GM23248 (cell line): Measurements from ENCODE around the gene ZNF831. TPM values are rescaled to one million over a fixed set of nuclear protein-coding genes. Genes with fewer than 3 reads are reported as not detected.

Source experiments
- DNase-seq: peaks from one replicate; pipeline ENCODE4 v3.0.0-alpha.2; 2015
- H2AFZ ChIP-seq: fragments of 200-600 bp; sonication (generic); 2 replicates; pipeline ENCODE4 v1.6.1; 2016; ENCODE audit warnings: antibody characterized with exemption
- H3F3A ChIP-seq: fragments of 200-600 bp; sonication (generic); 2 replicates; pipeline ENCODE4 v1.6.1; 2016; ENCODE audit warnings: mild to moderate bottlenecking, antibody characterized with exemption, mixed run types; ENCODE audit not compliant: insufficient read depth
- H3K27ac ChIP-seq: fragments of 200-600 bp; sonication (generic); 2 replicates; pipeline ENCODE4 v1.5.1; 2016; ENCODE audit warnings: mild to moderate bottlenecking
- H3K27me3 ChIP-seq: fragments of 200-600 bp; sonication (generic); replicated peaks from 2 replicates; pipeline ENCODE4 v1.6.1; 2016; ENCODE audit warnings: mild to moderate bottlenecking; ENCODE audit not compliant: insufficient read depth
- H3K36me3 ChIP-seq: fragments of 200-600 bp; sonication (generic); 2 replicates; pipeline ENCODE4 v1.6.1; 2016; ENCODE audit warnings: low read depth, mild to moderate bottlenecking
- H3K4me1 ChIP-seq: fragments of 200-600 bp; sonication (generic); 2 replicates; pipeline ENCODE4 v1.6.1; 2016; ENCODE audit warnings: mild to moderate bottlenecking; ENCODE audit not compliant: insufficient read depth
- H3K4me2 ChIP-seq: fragments of 200-600 bp; sonication (generic); one replicate; pipeline ENCODE4 v1.6.1; 2016; ENCODE audit warnings: mild to moderate bottlenecking; ENCODE audit not compliant: unreplicated experiment
- H3K4me3 ChIP-seq: fragments of 200-600 bp; sonication (generic); 2 replicates; pipeline ENCODE4 v1.5.1; 2016; ENCODE audit warnings: mild to moderate bottlenecking
- H3K79me2 ChIP-seq: fragments of 200-600 bp; sonication (generic); 2 replicates; pipeline ENCODE4 v1.6.1; 2016; ENCODE audit warnings: mild to moderate bottlenecking; ENCODE audit not compliant: insufficient read depth
- H3K9ac ChIP-seq: fragments of 200-600 bp; sonication (generic); 2 replicates; pipeline ENCODE4 v1.6.1; 2016; ENCODE audit warnings: mild to moderate bottlenecking
- H3K9me2 ChIP-seq: fragments of 200-600 bp; sonication (generic); 2 replicates; pipeline ENCODE4 v1.6.1; 2016; ENCODE audit warnings: mixed run types, mild to moderate bottlenecking, moderate library complexity; ENCODE audit not compliant: insufficient read depth
- H3K9me3 ChIP-seq: fragments of 200-600 bp; sonication (generic); one replicate; pipeline ENCODE4 v1.6.1; 2017; ENCODE audit warnings: low read depth
- H4K20me1 ChIP-seq: fragments of 200-600 bp; sonication (generic); 2 replicates; pipeline ENCODE4 v1.6.0; 2016; ENCODE audit not compliant: insufficient read depth
- EZH2 ChIP-seq: fragments of 200-600 bp; sonication (generic); IDR thresholded peaks from 2 replicates; pipeline ENCODE4 v1.6.1; 2018; ENCODE audit warnings: antibody characterized with exemption, mild to moderate bottlenecking; ENCODE audit not compliant: insufficient read depth, poor library complexity, severe bottlenecking
- EZH2phosphoT487 ChIP-seq: fragments of 200-600 bp; sonication (generic); IDR thresholded peaks from 2 replicates; pipeline ENCODE4 v1.6.1; 2018; ENCODE audit warnings: antibody characterized with exemption, moderate library complexity, mild to moderate bottlenecking, low read depth; ENCODE audit not compliant: insufficient read depth
- WGBS, 2 experiments: methylation state at CpG; one replicate each; pipeline ENCODE4 v1.1.6; 2015 to 2017; ENCODE audit warnings: low lambda C conversion rate in 2 of 2, low coverage in 1 of 2; ENCODE audit errors: missing lambda C conversion rate in 2 of 2; 5-methylcytosine and 5-hydroxymethylcytosine counted together
- in situ Hi-C: fragments of 300-500 bp; cut with MboI; formaldehyde crosslinking; loops from 2 replicates; pipeline ENCODE4 v1.15.0; 2020
- polyA plus RNA-seq: library from polyadenylated mRNA; unstranded; fragments of >200 nt; fragmentation: Nextera tagmentation; extraction: Ambion mirVana; gene quantifications from 2 replicates; pipeline ENCODE4 v1.2.1, GENCODE V29; 2016
- total RNA-seq: library from RNA; depleted of rRNA; stranded (reverse); fragments of >200 nt; shearing (Covaris generic); gene quantifications from 2 replicates; pipeline ENCODE4 v1.2.3, GENCODE V29; 2014

Gene ZNF831
- total and polyA plus RNA-seq, 2 experiments from 2014 or later, result not detected

DNA sequence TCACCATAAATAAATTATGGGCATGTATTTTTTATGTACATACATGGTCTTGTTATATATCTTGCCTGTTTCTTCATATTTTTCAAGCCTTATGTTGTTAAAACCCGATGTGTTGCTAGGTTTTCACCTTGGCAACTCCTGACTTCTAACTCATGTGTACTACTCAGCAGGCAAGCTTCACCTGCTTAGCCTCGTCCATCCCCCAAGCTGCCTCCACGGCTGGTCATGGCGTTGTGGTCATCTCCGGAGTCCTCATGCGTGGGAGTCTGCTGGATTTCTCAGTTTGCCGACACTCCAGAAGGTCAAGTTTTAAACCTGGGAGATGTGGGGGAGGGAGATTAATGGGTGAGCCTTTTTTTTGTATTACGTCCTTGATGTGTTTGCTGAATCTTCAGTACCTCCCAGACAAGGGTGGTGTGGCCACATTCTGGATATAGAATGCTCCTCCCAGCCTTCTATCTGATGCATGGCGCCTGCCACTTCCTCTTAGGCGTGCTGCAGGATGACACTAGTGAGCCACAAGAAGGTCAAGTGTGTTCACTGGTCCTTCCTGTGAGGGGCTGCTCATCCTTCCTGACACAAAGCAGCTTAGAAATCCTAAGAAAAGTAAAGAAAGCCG, 110.2 kb downstream of the ZNF831 start:
- Histone ChIP-seq H3K4me3 (no peak overlapping the region), H3K27me3 (peaks cover 3% of the 10 kb centered on the region; the same call in 1 of the 2 replicates), H3K9me2 (no peaks in the 10 kb centered on the region), H4K20me1 (no peaks in the 10 kb centered on the region), H3K4me2 (no peak overlapping the region), H2AFZ (no peak overlapping the region), H3K27ac (no peak overlapping the region), H3K36me3 (no peaks in the 10 kb centered on the region), H3K9ac (no peak overlapping the region), H3K9me3 (no peaks in the 10 kb centered on the region), H3K4me1 (no peaks in the 10 kb centered on the region), H3K79me2 (no peaks in the 10 kb centered on the region), H3F3A (no peaks in the 10 kb centered on the region)
- no peak for DNase-seq
- TF ChIP-seq EZH2, result no peak
- TF ChIP-seq EZH2phosphoT487, result no peak
- WGBS, 2 experiments, result 30 to 40% methylated on average over 11 of the region's 11 CpGs
- in situ Hi-C loops, result no loop called here

GRCh38 chr20:59276938-59277337, 113.3 kb downstream of the ZNF831 start:
- no peak overlapping the region for H3K27ac ChIP-seq
- no peaks in the 10 kb centered on the region for H3K4me1 ChIP-seq
- no peak overlapping the region for H2AFZ ChIP-seq
- no peak overlapping the region for H3K9ac ChIP-seq
- H3K79me2 ChIP-seq, result no peaks in the 10 kb centered on the region
- WGBS, 2 experiments, result 6 to 7% methylated on average over 5 of the region's 5 CpGs
- no peaks in the 10 kb centered on the region for H3K9me2 ChIP-seq
- in situ Hi-C loops, result no loop called here
- DNase-seq, result no peak
- H3K4me3 ChIP-seq, result no peak overlapping the region
- H3K27me3 ChIP-seq, result peaks cover 3% of the 10 kb centered on the region; the same call in 1 of the 2 replicates
- H3K9me3 ChIP-seq, result no peaks in the 10 kb centered on the region
- no peaks in the 10 kb centered on the region for H3K36me3 ChIP-seq
- TF ChIP-seq EZH2 (no peak), EZH2phosphoT487 (no peak)
- H3K4me2 ChIP-seq, result no peak overlapping the region
- H3F3A ChIP-seq, result no peaks in the 10 kb centered on the region
- no peaks in the 10 kb centered on the region for H4K20me1 ChIP-seq

GRCh38 chr20:59284470-59284869, 120.8 kb downstream of the ZNF831 start:
- TF ChIP-seq EZH2 (no peak), EZH2phosphoT487 (no peak)
- Histone ChIP-seq H3K9ac (no peak overlapping the region), H3K27ac (no peak overlapping the region), H3K4me1 (no peaks in the 10 kb centered on the region), H4K20me1 (no peaks in the 10 kb centered on the region), H3K4me3 (no peak overlapping the region), H3K36me3 (no peaks in the 10 kb centered on the region), H3F3A (no peaks in the 10 kb centered on the region), H2AFZ (no peak overlapping the region), H3K4me2 (no peak overlapping the region), H3K9me2 (no peaks in the 10 kb centered on the region), H3K9me3 (no peaks in the 10 kb centered on the region), H3K27me3 (peaks cover 3% of the 10 kb centered on the region; the same call in 1 of the 2 replicates), H3K79me2 (no peaks in the 10 kb centered on the region)
- 44 to 52% methylated on average over 5 of the region's 5 CpGs for WGBS, 2 experiments
- DNase-seq, result no peak
- in situ Hi-C loops, result no loop called here

GRCh38 chr20:59289994-59290393, 126.4 kb downstream of the ZNF831 start:
- no peak overlapping the region for H3K4me2 ChIP-seq

More at GRCh38 chr20:59289994-59290393, 126.4 kb downstream of the ZNF831 start:
- H4K20me1 ChIP-seq, result no peaks in the 10 kb centered on the region
- H3K4me3 ChIP-seq, result no peak overlapping the region
- 29 to 31% methylated on average over 5 of the region's 5 CpGs for WGBS, 2 experiments
- in situ Hi-C loops, result no loop called here
- H3F3A ChIP-seq, result no peaks in the 10 kb centered on the region
- no peaks in the 10 kb centered on the region for H3K79me2 ChIP-seq
- DNase-seq, result no peak
- no peaks in the 10 kb centered on the region for H3K4me1 ChIP-seq
- no peaks in the 10 kb centered on the region for H3K9me3 ChIP-seq
- no peak overlapping the region for H3K9ac ChIP-seq
- no peaks in the 10 kb centered on the region for H3K27me3 ChIP-seq
- H3K27ac ChIP-seq, result no peak overlapping the region
- no peak for TF ChIP-seq EZH2phosphoT487
- no peak for TF ChIP-seq EZH2
- no peaks in the 10 kb centered on the region for H3K36me3 ChIP-seq
- H2AFZ ChIP-seq, result no peak overlapping the region
- no peaks in the 10 kb centered on the region for H3K9me2 ChIP-seq
